ENCODE results near the gene HACD4. TPM values are rescaled to one million over a fixed set of nuclear protein-coding genes. Genes with fewer than 3 reads are reported as not detected.

Gene HACD4
- total and polyA plus RNA-seq, 2 experiments from 2014 or later = 1.2 to 1.3 TPM

- DNase-seq (ENCODE audit: low spot score) = peak; percentile 17
- 61% methylated on average over 4 of the region's 4 CpGs for WGBS (ENCODE audit: low lambda C conversion rate, missing lambda C conversion rate)
- Histone ChIP-seq H3K27me3 (no peaks in the 10 kb centered on the region), H3K9me3 (ENCODE audit: low read depth) (no peaks in the 10 kb centered on the region), H3K4me1 (ENCODE audit: insufficient read depth) (no peaks in the 10 kb centered on the region), H3K79me2 (no peaks in the 10 kb centered on the region), H3K9me2 (replicated peaks; ENCODE audit: insufficient read depth) (no peaks in the 10 kb centered on the region), H3K4me2 (no peak overlapping the region), H4K20me1 (ENCODE audit: insufficient read depth, poor library complexity, severe bottlenecking) (no peaks in the 10 kb centered on the region), H3K36me3 (replicated peaks; ENCODE audit: insufficient read depth, low read depth) (no peaks in the 10 kb centered on the region), H3K27ac (peak overlapping the region; percentile 56), H3K4me3 (no peak overlapping the region), H2AFZ (no peak overlapping the region)
- no peak for TF ChIP-seq EZH2phosphoT487 (IDR thresholded peaks at IDR 0.05; ENCODE audit: low read depth, severe bottlenecking, unreplicated experiment)
- TF ChIP-seq CTCF (IDR thresholded peaks at IDR 0.05; ENCODE audit: poor library complexity) = no peak
- TF ChIP-seq EZH2 (IDR thresholded peaks at IDR 0.05; ENCODE audit: borderline replicate concordance) = no peak
These were observed 68.8 kb downstream of the HACD4 start for GRCh38 chr9:20962536-20963225.

- no peak overlapping the region for H3K4me2 ChIP-seq
- no peak overlapping the region for H3K27ac ChIP-seq
- no peak for TF ChIP-seq CTCF (IDR thresholded peaks at IDR 0.05; ENCODE audit: poor library complexity)
- TF ChIP-seq EZH2 (IDR thresholded peaks at IDR 0.05; ENCODE audit: borderline replicate concordance) = no peak
- no peak for TF ChIP-seq EZH2phosphoT487 (IDR thresholded peaks at IDR 0.05; ENCODE audit: low read depth, severe bottlenecking, unreplicated experiment)
- H3K9me2 ChIP-seq (replicated peaks; ENCODE audit: insufficient read depth) = no peaks in the 10 kb centered on the region
- 94% methylated on average over 2 of the region's 2 CpGs for WGBS (ENCODE audit: low lambda C conversion rate, missing lambda C conversion rate)
- H3K79me2 ChIP-seq = no peaks in the 10 kb centered on the region
- H2AFZ ChIP-seq = no peak overlapping the region
- H3K27me3 ChIP-seq = no peaks in the 10 kb centered on the region
- H4K20me1 ChIP-seq (ENCODE audit: insufficient read depth, poor library complexity, severe bottlenecking) = no peaks in the 10 kb centered on the region
- no peaks in the 10 kb centered on the region for H3K9me3 ChIP-seq (ENCODE audit: low read depth)
- H3K4me1 ChIP-seq (ENCODE audit: insufficient read depth) = no peaks in the 10 kb centered on the region
- H3K36me3 ChIP-seq (replicated peaks; ENCODE audit: insufficient read depth, low read depth) = no peaks in the 10 kb centered on the region
- no peak for DNase-seq (ENCODE audit: low spot score)
- H3K4me3 ChIP-seq = no peak overlapping the region
These were observed 80.7 kb downstream of the HACD4 start for GRCh38 chr9:20950707-20951106.

Other genes with a start within 250 kb of the HACD4 start
- gene IFNB1, start 46.3 kb upstream of the HACD4 start, total RNA-seq = not detected in 2 replicates
- gene IFNB1, start 46.3 kb upstream of the HACD4 start, polyA plus RNA-seq = not detected in 2 replicates
- not detected in 2 replicates for gene IFNW1, start 110.2 kb upstream of the HACD4 start, total RNA-seq
- gene IFNW1, start 110.2 kb upstream of the HACD4 start, polyA plus RNA-seq = not detected in 2 replicates
- not detected in 2 replicates for gene IFNA21, start 135.0 kb upstream of the HACD4 start, total RNA-seq
- not detected in 2 replicates for gene IFNA21, start 135.0 kb upstream of the HACD4 start, polyA plus RNA-seq
- gene IFNA4, start 155.9 kb upstream of the HACD4 start, total RNA-seq = not detected in 2 replicates
- not detected in 2 replicates for gene IFNA4, start 155.9 kb upstream of the HACD4 start, polyA plus RNA-seq
- gene IFNA7, start 170.6 kb upstream of the HACD4 start, total RNA-seq = not detected in 2 replicates
- not detected in 2 replicates for gene IFNA7, start 170.6 kb upstream of the HACD4 start, polyA plus RNA-seq
- not detected in 2 replicates for gene IFNA10, start 175.5 kb upstream of the HACD4 start, total RNA-seq
- not detected in 2 replicates for gene IFNA10, start 175.5 kb upstream of the HACD4 start, polyA plus RNA-seq
- gene IFNA16, start 185.7 kb upstream of the HACD4 start, total RNA-seq = not detected in 2 replicates
- gene IFNA16, start 185.7 kb upstream of the HACD4 start, polyA plus RNA-seq = not detected in 2 replicates
- not detected in 2 replicates for gene IFNA17, start 196.6 kb upstream of the HACD4 start, total RNA-seq
- gene IFNA17, start 196.6 kb upstream of the HACD4 start, polyA plus RNA-seq = not detected in 2 replicates
- gene IFNA14, start 208.4 kb upstream of the HACD4 start, total RNA-seq = not detected in 2 replicates
- gene IFNA14, start 208.4 kb upstream of the HACD4 start, polyA plus RNA-seq = not detected in 2 replicates

All from hepatocyte (in vitro differentiated cells).